HCEC 1CT (cell line): ENCODE data around the gene EYS.
"Not testable (repeated sequence)": the region's sequence is repeated elsewhere in the genome, so short reads cannot be mapped to it uniquely, and the experiment has no call there.

Source experiments
- DNase-seq: peaks from one replicate; pipeline ENCODE4 v3.0.0-alpha.2; 2017

EYS gene

GRCh38 chr6:65449926-65450325 lies 257.1 kb downstream of the EYS start:
- DNase-seq: no peak

DNA sequence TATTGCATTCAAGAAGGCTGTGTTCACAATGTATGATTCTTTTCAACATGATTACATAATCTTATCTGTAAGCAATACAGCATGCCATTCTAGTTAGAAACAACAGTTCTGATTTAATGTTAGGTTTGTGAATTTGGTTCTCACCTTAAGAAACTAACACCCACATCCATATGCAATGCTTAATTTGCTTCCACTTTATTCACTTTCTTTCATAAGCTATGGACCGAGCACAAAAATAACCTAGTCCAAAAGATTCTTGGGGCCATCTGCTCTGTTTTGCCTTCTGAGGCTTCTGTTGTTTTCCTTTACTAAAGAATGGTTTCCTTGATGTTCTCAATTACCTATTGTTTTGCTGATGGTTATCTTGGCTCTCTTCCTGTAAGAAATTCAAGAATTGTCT lies 258.2 kb downstream of the EYS start:
- DNase-seq: no peak

GRCh38 chr6:65436281-65436680 lies 270.7 kb downstream of the EYS start:
- DNase-seq: no peak

GRCh38 chr6:65416621-65417020 lies 290.4 kb downstream of the EYS start:
- no peak for DNase-seq

- DNase-seq: no peak
Observed at GRCh38 chr6:65410309-65410708, 296.7 kb downstream of the EYS start.

DNA sequence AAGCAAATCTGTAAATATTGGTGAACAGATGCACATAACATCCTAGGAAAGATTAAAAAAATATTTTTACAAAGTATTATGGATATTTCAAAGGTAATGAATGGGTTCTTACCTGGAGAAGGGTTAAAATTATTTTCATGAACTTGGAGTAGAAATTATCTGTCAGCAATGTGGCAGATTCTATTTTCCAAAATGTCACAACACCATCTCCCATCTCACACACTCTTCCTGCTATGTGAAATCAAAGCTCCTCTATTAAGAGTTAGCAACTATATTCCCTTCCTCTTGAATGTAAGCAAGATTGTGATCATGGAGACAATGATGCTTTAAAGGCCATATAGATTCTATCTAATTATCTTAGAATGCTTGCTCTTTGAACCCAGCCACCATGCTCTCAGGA lies 304.5 kb downstream of the EYS start:
- DNase-seq: no peak

GRCh38 chr6:65399355-65400084 lies 307.5 kb downstream of the EYS start:
- no peak for DNase-seq

- DNase-seq: no peak
Observed at GRCh38 chr6:65398851-65399250, 308.2 kb downstream of the EYS start.

- no peak for DNase-seq
Observed at GRCh38 chr6:65350530-65350929, 356.5 kb downstream of the EYS start.

GRCh38 chr6:65302655-65303054 lies 404.4 kb downstream of the EYS start:
- not testable (repeated sequence) for DNase-seq

DNA sequence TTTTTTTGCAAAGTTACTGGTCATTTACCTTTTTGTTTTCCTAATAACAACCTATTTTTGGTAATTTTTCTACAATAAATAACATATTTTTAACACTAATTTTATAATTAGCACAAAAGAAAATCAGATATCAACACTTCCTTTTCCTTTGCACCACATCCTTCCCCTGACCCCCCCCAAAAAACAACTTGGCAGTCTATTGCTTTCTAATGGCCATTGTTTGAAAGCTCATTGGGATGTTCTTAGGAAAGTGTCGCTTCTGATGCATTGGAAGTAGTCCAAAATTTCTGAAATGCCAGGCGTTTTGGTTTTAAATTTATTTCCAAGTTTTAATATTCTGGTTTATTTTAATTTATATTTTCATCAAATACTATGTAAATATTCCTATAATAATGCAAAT lies 407.8 kb downstream of the EYS start:
- DNase-seq: no peak

GRCh38 chr6:65295812-65296211 lies 411.2 kb downstream of the EYS start:
- DNase-seq: no peak

DNA sequence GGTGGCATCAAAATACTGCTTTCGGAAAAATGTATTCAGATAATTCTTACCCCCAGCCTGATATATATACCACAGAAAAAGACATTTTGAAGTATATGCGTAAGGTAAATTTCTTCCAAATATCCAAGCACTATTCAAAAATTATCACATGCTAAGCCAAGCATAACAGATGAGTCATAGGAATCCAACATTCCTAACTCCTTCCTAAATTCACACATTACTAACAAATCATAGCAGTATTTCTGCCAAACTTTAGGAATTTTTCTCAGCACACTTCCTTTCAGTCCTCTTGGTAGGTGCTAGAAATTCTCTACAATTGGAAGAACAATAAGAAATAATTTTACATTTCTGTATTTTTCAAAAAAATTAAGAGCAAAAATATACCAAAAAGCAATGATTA lies 417.5 kb downstream of the EYS start:
- DNase-seq: peak; percentile 5

GRCh38 chr6:65285275-65285674 lies 421.8 kb downstream of the EYS start:
- no peak for DNase-seq

DNA sequence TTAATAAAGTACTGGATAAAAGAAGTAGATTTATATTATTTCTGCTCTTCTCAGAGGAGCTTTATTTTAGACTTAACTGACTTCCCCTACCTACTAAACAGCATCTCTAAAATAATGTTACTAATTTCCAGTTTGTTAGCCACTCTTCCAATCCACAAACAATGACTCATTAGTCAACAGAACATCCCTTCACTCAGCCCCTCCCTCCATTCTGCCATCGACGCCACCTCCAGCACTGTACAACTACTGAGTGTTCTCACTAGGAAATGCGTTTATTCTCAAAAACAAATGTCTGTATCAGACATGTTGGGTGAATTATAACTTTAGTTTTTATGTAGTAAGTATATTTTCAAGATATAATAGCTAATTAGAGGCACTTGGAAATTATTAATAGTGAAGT lies 427.0 kb downstream of the EYS start:
- DNase-seq: no peak

DNA sequence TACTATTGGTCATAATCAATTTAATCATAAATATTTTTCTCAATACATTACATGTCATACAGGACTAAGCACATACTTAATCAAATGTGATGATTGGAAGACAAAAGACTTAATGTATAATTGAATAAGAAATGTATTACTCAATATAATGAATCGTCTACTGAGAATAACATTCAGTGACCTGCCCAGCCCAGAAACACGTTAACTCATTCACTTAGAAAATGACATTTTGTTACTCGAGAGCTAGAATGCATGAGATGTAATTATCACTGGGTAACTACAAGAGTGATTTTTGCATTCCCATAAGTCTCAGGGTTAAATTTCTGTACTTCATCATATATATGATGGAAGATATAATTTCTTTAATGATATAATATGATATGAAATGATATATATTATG lies 444.8 kb downstream of the EYS start:
- DNase-seq: no peak

GRCh38 chr6:65259982-65260381 lies 447.0 kb downstream of the EYS start:
- no peak for DNase-seq

DNA sequence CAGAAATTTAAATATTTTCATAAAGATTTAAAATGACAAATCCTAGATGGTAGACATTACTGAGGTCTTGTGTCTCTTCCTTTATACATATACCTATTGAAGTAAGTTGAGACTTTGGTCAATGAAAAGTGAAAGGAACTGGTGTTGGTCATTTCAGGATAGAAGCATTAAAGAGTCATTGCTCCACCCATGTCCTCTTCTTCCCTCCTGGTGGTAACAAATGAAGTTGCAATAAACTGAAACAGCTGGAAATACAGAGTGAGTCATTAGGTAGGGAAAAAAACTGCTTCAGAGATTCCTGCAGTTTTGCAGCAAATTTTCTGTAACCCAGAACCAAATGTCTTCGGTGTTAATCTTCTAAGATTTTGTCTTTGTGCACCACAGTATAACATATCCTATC lies 448.0 kb downstream of the EYS start:
- peak; percentile 3 for DNase-seq

- DNase-seq: no peak
Observed at GRCh38 chr6:65253041-65253440, 454.0 kb downstream of the EYS start.

DNA sequence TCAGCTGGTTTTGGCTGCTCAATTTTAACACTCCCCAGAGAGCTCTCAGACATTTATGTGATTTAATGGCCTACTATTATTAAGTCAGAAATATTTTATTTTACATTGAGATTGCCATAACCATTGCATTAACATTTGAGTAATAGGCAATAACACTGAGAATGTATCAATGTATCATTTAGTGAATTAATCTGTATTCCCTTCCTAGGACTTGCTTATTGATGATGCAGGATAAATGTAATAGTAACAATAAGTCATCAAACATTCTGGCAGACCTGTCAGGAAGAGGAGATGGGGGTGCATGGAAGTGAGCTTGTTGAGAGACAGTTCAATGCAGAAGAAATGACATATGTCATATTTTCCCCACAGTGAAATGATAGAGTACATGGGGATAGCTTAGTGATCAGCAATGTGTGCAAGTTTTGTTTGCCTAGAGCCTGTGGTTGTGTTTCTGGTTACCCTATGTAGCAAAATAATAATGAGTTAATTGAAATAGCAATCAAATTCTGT lies 458.9 kb downstream of the EYS start:
- DNase-seq: no peak

DNA sequence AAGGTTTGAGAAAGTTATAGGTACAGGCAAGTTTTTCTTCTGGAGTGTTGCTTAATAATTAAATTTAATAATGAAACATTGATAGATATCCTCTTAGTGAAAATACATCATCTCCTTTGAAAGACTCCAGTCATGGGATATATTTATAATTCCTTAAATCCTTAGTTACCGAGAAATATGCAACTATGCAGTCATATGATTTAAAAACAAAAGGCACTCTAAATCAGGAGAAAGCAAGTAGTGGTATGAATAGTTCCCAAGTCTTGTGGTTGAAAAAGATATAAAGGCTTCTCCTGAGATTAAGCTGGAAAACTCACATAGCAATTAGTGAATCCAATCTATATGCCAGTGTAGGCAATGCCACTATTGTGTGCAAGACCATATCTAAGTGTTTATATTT lies 475.4 kb downstream of the EYS start:
- DNase-seq: no peak

DNA sequence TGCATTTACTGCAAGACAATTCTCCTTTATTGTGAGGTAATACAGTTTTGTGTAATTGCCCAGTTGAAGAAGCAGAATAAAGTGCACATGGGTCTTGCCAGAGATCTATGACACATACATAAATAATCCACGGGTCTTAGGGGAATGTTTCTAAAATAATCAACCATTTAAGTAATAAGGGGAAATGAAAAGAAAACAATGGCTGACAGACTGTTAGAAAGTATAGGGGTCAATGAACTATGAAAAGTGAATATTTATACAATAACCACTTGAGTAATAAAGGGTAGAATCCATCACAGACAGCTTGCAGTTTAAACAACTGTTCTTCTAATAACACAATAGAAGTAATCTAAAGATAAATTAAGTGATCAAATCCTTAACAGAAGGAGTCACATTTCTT lies 477.2 kb downstream of the EYS start:
- DNase-seq: no peak

- no peak for DNase-seq
Observed at GRCh38 chr6:65221153-65221552, 485.9 kb downstream of the EYS start.

- DNase-seq: no peak
Observed at GRCh38 chr6:65202738-65203137, 504.3 kb downstream of the EYS start.

GRCh38 chr6:65199683-65200082 lies 507.3 kb downstream of the EYS start:
- no peak for DNase-seq
